Fibroblast of skin of right quadriceps (primary cell): ENCODE results near the gene CENPB.
A peak's percentile ranks its signal among the peaks of the same experiment; 100 is the strongest.

ENCODE experiments used
- DNase-seq: peaks from one replicate; pipeline ENCODE4 v3.0.0-alpha.2; 2013

CENPB gene

GRCh38 chr20:3788685-3789155, 2.2 kb upstream of the CENPB start:
- no peak for DNase-seq

GRCh38 chr20:3787324-3788014, 929 bp upstream of the CENPB start:
- DNase-seq = peak; percentile 64

GRCh38 chr20:3786126-3786484, 435 bp downstream of the CENPB start:
- DNase-seq = peak; percentile 50

GRCh38 chr20:3785240-3786125, 1.1 kb downstream of the CENPB start:
- DNase-seq = no peak

GRCh38 chr20:3784863-3785239, 1.7 kb downstream of the CENPB start:
- DNase-seq = no peak

GRCh38 chr20:3784216-3784853, 2.2 kb downstream of the CENPB start:
- no peak for DNase-seq

- DNase-seq = no peak
These were observed 2.9 kb downstream of the CENPB start for GRCh38 chr20:3783511-3784195.

- DNase-seq = no peak
These were observed 3.5 kb downstream of the CENPB start for GRCh38 chr20:3783068-3783489.

- no peak for DNase-seq
These were observed 3.9 kb downstream of the CENPB start for GRCh38 chr20:3782597-3782996.

GRCh38 chr20:3781153-3781910, 5.2 kb downstream of the CENPB start, which contains the start of gene SPEF1:
Gene SPEF1 (minus strand): TSS chr20:3781448. CDS start chr20:3781287, 161 bp downstream.
- DNase-seq = peak; percentile 93

- no peak for DNase-seq
These were observed 7.6 kb downstream of the CENPB start for GRCh38 chr20:3778976-3779375.

GRCh38 chr20:3777716-3778629, 8.6 kb downstream of the CENPB start:
- peak; percentile 40 for DNase-seq

- no peak for DNase-seq
These were observed 9.2 kb downstream of the CENPB start for GRCh38 chr20:3777381-3777715.

- no peak for DNase-seq
These were observed 11.0 kb downstream of the CENPB start for GRCh38 chr20:3775457-3776108.

GRCh38 chr20:3771552-3772058, 14.9 kb downstream of the CENPB start:
- no peak for DNase-seq

- peak; percentile 88 for DNase-seq
These were observed 18.0 kb downstream of the CENPB start for GRCh38 chr20:3768342-3769130.

- peak; percentile 99 for DNase-seq
These were observed 18.9 kb downstream of the CENPB start, which contains the start of gene ADISSP for GRCh38 chr20:3767427-3768341. Gene ADISSP (minus strand): TSS chr20:3767753. CDS start chr20:3760100, 7,653 bp downstream.

GRCh38 chr20:3767110-3767426, 19.5 kb downstream of the CENPB start:
- no peak for DNase-seq
